A549 (cell line): ENCODE data around the gene RADIL.

ENCODE experiments used
- BHLHE40 ChIP-seq: IDR thresholded peaks from 2 replicates; pipeline ENCODE4 v1.6.1; 2012; ENCODE audit warnings: low read depth, low read length, inconsistent platforms
- CEBPB ChIP-seq, 2 experiments: fragments of >200 bp in 1 of 2; sonication (Bioruptor Twin) in 1 of 2; formaldehyde crosslinking in 1 of 2; IDR thresholded peaks; 2 replicates each; pipeline ENCODE4 v1.6.1; 2012 to 2016
- CHD2 ChIP-seq: fragments of 150-350 bp; IDR thresholded peaks from 2 replicates; pipeline ENCODE4 v1.6.1; 2014; ENCODE audit warnings: low read length; ENCODE audit not compliant: partially characterized antibody
- EP300 ChIP-seq, 2 experiments: fragments of >200 bp; sonication (Bioruptor Twin); formaldehyde crosslinking; IDR thresholded peaks; 2 replicates in 1 of 2; 3 replicates in 1 of 2; pipeline ENCODE4 v1.6.1; 2016 to 2017
- MYC ChIP-seq: IDR thresholded peaks from 2 replicates; pipeline ENCODE4 v1.6.1; 2012; ENCODE audit warnings: mild to moderate bottlenecking, inconsistent platforms, low read length, improper control_type of control experiment, borderline replicate concordance
- NFE2L2 ChIP-seq: fragments of 150-350 bp; conservative IDR thresholded peaks from 2 replicates; pipeline ENCODE4 v1.6.1; 2014; ENCODE audit warnings: low read length
- POLR2A ChIP-seq: IDR thresholded peaks from 2 replicates; pipeline ENCODE4 v1.6.1; 2012; ENCODE audit warnings: mild to moderate bottlenecking, low read length
- POLR2AphosphoS2 ChIP-seq: conservative IDR thresholded peaks from 2 replicates; pipeline ENCODE4 v1.6.1; 2012; ENCODE audit warnings: low read length, improper control_type of control experiment, inconsistent platforms
- RCOR1 ChIP-seq: fragments of 150-350 bp; IDR thresholded peaks from 2 replicates; pipeline ENCODE4 v1.6.1; 2014; ENCODE audit warnings: antibody characterized with exemption, low read length, low read depth
- SREBF2 ChIP-seq: fragments of 450-650 bp; IDR thresholded peaks from 2 replicates; pipeline ENCODE4 v1.6.1; 2014; ENCODE audit warnings: mild to moderate bottlenecking, moderate library complexity
- TF ChIP-seq, protein P1 (sequence below): fragments of >200 bp; sonication (Bioruptor Twin); formaldehyde crosslinking; IDR thresholded peaks from 3 replicates; pipeline ENCODE4 v1.5.1; 2016
- TF ChIP-seq, protein P2 (sequence below): IDR thresholded peaks from 2 replicates; pipeline ENCODE4 v1.6.1; 2012
- TF ChIP-seq, protein P3 (sequence below): fragments of 150-350 bp; IDR thresholded peaks from 2 replicates; pipeline ENCODE4 v1.6.1; 2014; ENCODE audit warnings: low read depth, mild to moderate bottlenecking, low read length
- TF ChIP-seq, protein P4 (sequence below): fragments of 250-450 bp; sonication (Bioruptor Pico); IDR thresholded peaks from 2 replicates; pipeline ENCODE4 v1.5.0; 2020; ENCODE audit warnings: low read depth, mild to moderate bottlenecking, moderate library complexity

DNA sequence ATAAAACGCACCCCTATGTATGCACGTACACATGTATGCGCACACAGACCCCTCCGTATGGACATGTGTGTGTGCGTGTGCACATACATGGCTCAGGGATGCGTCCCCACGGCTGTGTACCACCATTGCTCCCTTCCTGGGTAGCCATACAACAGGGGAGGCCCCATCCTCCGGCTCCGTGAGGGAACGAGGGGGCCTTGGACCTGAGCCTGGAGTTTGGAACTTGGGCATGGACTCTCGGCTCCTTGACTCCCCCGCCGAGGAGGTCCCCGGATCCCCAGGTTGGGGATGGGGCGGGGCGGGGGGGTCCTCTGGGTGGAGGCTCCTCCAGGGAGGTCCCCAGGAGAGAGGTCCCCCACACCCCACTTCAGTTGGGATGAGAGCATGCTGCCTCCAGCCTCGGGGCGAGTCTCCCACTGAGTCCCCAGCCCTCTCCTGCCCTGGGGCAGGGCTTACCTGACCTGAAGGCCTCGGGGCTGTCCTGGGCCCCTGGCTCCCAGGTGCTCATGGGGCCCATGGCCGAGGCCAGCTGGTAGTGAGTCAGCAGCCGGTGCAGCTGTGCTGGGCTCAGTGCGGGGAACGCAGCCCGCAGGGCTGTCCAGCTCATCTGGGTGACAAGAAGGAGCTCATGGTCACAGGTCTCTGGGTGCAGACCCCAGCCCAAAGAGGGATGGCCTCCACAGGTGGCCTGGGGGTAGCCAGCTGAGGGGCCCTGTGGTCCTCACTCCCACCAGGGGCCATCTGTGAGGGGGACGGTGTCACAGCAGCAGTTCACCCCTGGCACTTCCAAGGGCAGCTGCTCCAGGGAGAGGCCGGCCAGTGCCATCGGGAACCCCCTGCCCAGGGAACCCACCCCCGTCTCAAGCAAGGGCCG lies 78.2 kb downstream of the RADIL start:
- TF ChIP-seq POLR2A (no peak), SREBF2 (no peak), CEBPB (IDR thresholded peaks at IDR 0.05) (no peak), POLR2AphosphoS2 (no peak), EP300 (IDR thresholded peaks at IDR 0.05) (no peak), MYC (no peak), RCOR1 (no peak), CHD2 (no peak), NFE2L2 (no peak), BHLHE40 (no peak)
- TF ChIP-seq, protein P1, sequence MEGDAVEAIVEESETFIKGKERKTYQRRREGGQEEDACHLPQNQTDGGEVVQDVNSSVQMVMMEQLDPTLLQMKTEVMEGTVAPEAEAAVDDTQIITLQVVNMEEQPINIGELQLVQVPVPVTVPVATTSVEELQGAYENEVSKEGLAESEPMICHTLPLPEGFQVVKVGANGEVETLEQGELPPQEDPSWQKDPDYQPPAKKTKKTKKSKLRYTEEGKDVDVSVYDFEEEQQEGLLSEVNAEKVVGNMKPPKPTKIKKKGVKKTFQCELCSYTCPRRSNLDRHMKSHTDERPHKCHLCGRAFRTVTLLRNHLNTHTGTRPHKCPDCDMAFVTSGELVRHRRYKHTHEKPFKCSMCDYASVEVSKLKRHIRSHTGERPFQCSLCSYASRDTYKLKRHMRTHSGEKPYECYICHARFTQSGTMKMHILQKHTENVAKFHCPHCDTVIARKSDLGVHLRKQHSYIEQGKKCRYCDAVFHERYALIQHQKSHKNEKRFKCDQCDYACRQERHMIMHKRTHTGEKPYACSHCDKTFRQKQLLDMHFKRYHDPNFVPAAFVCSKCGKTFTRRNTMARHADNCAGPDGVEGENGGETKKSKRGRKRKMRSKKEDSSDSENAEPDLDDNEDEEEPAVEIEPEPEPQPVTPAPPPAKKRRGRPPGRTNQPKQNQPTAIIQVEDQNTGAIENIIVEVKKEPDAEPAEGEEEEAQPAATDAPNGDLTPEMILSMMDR = no peak
- TF ChIP-seq, protein P2, sequence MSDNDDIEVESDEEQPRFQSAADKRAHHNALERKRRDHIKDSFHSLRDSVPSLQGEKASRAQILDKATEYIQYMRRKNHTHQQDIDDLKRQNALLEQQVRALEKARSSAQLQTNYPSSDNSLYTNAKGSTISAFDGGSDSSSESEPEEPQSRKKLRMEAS = no peak
- TF ChIP-seq, protein P3, sequence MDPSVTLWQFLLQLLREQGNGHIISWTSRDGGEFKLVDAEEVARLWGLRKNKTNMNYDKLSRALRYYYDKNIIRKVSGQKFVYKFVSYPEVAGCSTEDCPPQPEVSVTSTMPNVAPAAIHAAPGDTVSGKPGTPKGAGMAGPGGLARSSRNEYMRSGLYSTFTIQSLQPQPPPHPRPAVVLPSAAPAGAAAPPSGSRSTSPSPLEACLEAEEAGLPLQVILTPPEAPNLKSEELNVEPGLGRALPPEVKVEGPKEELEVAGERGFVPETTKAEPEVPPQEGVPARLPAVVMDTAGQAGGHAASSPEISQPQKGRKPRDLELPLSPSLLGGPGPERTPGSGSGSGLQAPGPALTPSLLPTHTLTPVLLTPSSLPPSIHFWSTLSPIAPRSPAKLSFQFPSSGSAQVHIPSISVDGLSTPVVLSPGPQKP = no peak
- TF ChIP-seq, protein P4, sequence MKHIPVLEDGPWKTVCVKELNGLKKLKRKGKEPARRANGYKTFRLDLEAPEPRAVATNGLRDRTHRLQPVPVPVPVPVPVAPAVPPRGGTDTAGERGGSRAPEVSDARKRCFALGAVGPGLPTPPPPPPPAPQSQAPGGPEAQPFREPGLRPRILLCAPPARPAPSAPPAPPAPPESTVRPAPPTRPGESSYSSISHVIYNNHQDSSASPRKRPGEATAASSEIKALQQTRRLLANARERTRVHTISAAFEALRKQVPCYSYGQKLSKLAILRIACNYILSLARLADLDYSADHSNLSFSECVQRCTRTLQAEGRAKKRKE (CRISPR knock-in tag) = no peak
